Right atrium auricular region (tissue), 2 donors: Measurements from ENCODE around the gene ANKRD11. TPM values are rescaled to one million over a fixed set of nuclear protein-coding genes. Genes with fewer than 3 reads are reported as not detected.
"Not testable (repeated sequence)": the region's sequence is repeated elsewhere in the genome, so short reads cannot be mapped to it uniquely, and the experiment has no call there.

Experiments used
- DNase-seq: peaks from one replicate; pipeline ENCODE4 v3.0.0-alpha.2; 2019; ENCODE audit warnings: low spot score
- H3K27ac ChIP-seq, 2 donors: fragments of 200-600 bp; sonication (generic); 1 replicate in 1 of 2; 2 replicates in 1 of 2; pipeline ENCODE4 v1.5.1; 2016 to 2019
- H3K27me3 ChIP-seq, 2 donors: fragments of 200-600 bp; sonication (generic); one replicate each; pipeline versions ENCODE4 v1.5.1 to v1.6.0; 2017 to 2019
- H3K36me3 ChIP-seq: fragments of 200-600 bp; sonication (generic); one replicate; pipeline ENCODE4 v1.5.1; 2016
- H3K4me1 ChIP-seq, 2 donors: fragments of 200-600 bp; sonication (generic); one replicate each; pipeline versions ENCODE4 v1.5.1 to v1.6.0; 2017 to 2019
- H3K4me3 ChIP-seq, 2 donors: fragments of 200-600 bp; sonication (generic); 1 replicate in 1 of 2; 2 replicates in 1 of 2; pipeline ENCODE4 v1.5.1; 2017 to 2019; ENCODE audit warnings: mild to moderate bottlenecking in 1 of 2, moderate library complexity in 1 of 2
- H3K9me3 ChIP-seq, 2 donors: fragments of 200-600 bp; sonication (generic); one replicate each; pipeline ENCODE4 v1.5.1; 2019
- CTCF ChIP-seq, 2 donors: fragments of 200-600 bp; sonication (generic); IDR thresholded peaks; one replicate each; pipeline ENCODE4 v1.5.1; 2019; ENCODE audit warnings: antibody characterized with exemption in 2 of 2
- total RNA-seq, 2 donors: library from RNA; depleted of rRNA; stranded (reverse); fragments of >200 nt; gene quantifications; one replicate each; pipeline ENCODE4 v1.1.0, GENCODE V29; 2016

ANKRD11 gene
- total RNA-seq, 2 donors from 2014 or later: 55.2 to 68.1 TPM

- H3K27me3 ChIP-seq: no peaks in the 10 kb centered on the region
- no peak for TF ChIP-seq CTCF (IDR thresholded peaks at IDR 0.05)
- H3K36me3 ChIP-seq: no peaks in the 10 kb centered on the region
- H3K9me3 ChIP-seq: no peaks in the 10 kb centered on the region
- H3K27ac ChIP-seq: no peak overlapping the region
- peaks cover 0 to 81% of the 10 kb centered on the region in 2 donors for H3K4me1 ChIP-seq
- no peak overlapping the region for H3K4me3 ChIP-seq
- no peak for DNase-seq
Observed at GRCh38 chr16:89436366-89436765, 54.0 kb downstream of the ANKRD11 start.

- H3K4me3 ChIP-seq, DNase-seq, H3K27ac ChIP-seq, H3K9me3 ChIP-seq, H3K27me3 ChIP-seq, H3K36me3 ChIP-seq: not testable (repeated sequence)
- peaks cover 0 to 79% of the 10 kb centered on the region in 2 donors for H3K4me1 ChIP-seq
Observed at GRCh38 chr16:89435059-89435458, 55.3 kb downstream of the ANKRD11 start.

GRCh38 chr16:89434490-89434889, 55.9 kb downstream of the ANKRD11 start:
- TF ChIP-seq CTCF (IDR thresholded peaks at IDR 0.05): no peak
- peaks cover 5% of the 10 kb centered on the region for H3K36me3 ChIP-seq
- H3K4me3 ChIP-seq: no peak overlapping the region
- peaks cover 0 to 73% of the 10 kb centered on the region in 2 donors for H3K4me1 ChIP-seq
- H3K27me3 ChIP-seq: no peaks in the 10 kb centered on the region
- no peak for DNase-seq
- H3K27ac ChIP-seq: no peak overlapping the region
- no peaks in the 10 kb centered on the region for H3K9me3 ChIP-seq

- not testable (repeated sequence) for H3K27me3 ChIP-seq, H3K9me3 ChIP-seq, H3K4me3 ChIP-seq, DNase-seq, H3K27ac ChIP-seq, H3K36me3 ChIP-seq
- peaks cover 0 to 65% of the 10 kb centered on the region in 2 donors for H3K4me1 ChIP-seq
Observed at GRCh38 chr16:89433363-89433984, 56.9 kb downstream of the ANKRD11 start.

GRCh38 chr16:89431630-89432029, 58.7 kb downstream of the ANKRD11 start:
- Histone ChIP-seq H3K9me3 (no peaks in the 10 kb centered on the region), H3K27ac (no peak overlapping the region), H3K4me3 (no peak overlapping the region), H3K27me3 (no peaks in the 10 kb centered on the region), H3K4me1 (peaks cover 0 to 51% of the 10 kb centered on the region in 2 donors), H3K36me3 (peaks cover 5% of the 10 kb centered on the region)
- no peak for DNase-seq
- no peak for TF ChIP-seq CTCF (IDR thresholded peaks at IDR 0.05)

- H3K4me3 ChIP-seq: no peak overlapping the region
- DNase-seq: no peak
- peaks cover 0 to 56% of the 10 kb centered on the region in 2 donors for H3K4me1 ChIP-seq
- no peaks in the 10 kb centered on the region for H3K9me3 ChIP-seq
- no peak for TF ChIP-seq CTCF (IDR thresholded peaks at IDR 0.05)
- H3K36me3 ChIP-seq: peaks cover 5% of the 10 kb centered on the region
- H3K27ac ChIP-seq: no peak overlapping the region
- H3K27me3 ChIP-seq: no peaks in the 10 kb centered on the region
Observed at GRCh38 chr16:89431158-89431584, 59.2 kb downstream of the ANKRD11 start.
